K562 (cell line): ENCODE data around the gene CRIM1. TPM values are rescaled to one million over a fixed set of nuclear protein-coding genes. Genes with fewer than 3 reads are reported as not detected.

Experiments
- ATAC-seq: fragments of 200-7000 bp; cut with Tn5 transposase; 3 replicates; pipeline ENCODE4 v1.9.1; 2020; ENCODE audit warnings: moderate library complexity
- BruUV-seq: library from RNA; stranded (reverse); fragments of 400-500 nt; replicated peaks from 2 replicates; lab custom pipeline; 2021; lab: Mats Ljungman, UMichigan
- CTCF ChIA-PET: fragments of 300-600 bp; formaldehyde crosslinking; extraction: SDS; loops from one replicate; lab custom pipeline; 2021; ENCODE audit warnings: low intra/inter-chr PET ratio; lab: Yijun Ruan, JAX
- POLR2A ChIA-PET: fragments of 300-600, 350-650 bp; sonication (Branson Sonifier 250); formaldehyde crosslinking; extraction: SDS; loops from one replicate; lab custom pipeline; 2021; ENCODE audit warnings: antibody characterized with exemption, inconsistent platforms; lab: Yijun Ruan, JAX
- DNase-seq, 4 experiments: peaks; one replicate each; pipeline versions ENCODE4 v3.0.0 to v3.0.0-alpha.2; 2011 to 2018; ENCODE audit warnings: low spot score in 3 of 4, mixed read lengths in 3 of 4; ENCODE audit errors: extremely low read depth in 1 of 4
- FAIRE-seq: peaks from 2 replicates; lab custom pipeline; 2011; peaks lifted over from hg19 to GRCh38; lab: Jason Lieb, UNC
- H2AFZ ChIP-seq: 2 replicates; pipeline ENCODE4 v1.6.0; 2011; ENCODE audit warnings: low read depth, low read length, control low read depth, inconsistent platforms
- H3K27ac ChIP-seq: fragments of 200-600 bp; 3 replicates; pipeline ENCODE4 v1.8.0; 2011; ENCODE audit warnings: low read depth, mild to moderate bottlenecking, control low read depth, inconsistent platforms, low read length, moderate library complexity, mixed read lengths; ENCODE audit errors: extremely low read depth
- H3K27me3 ChIP-seq, 2 experiments: fragments of 300-600 bp in 1 of 2; 2 replicates in 1 of 2; 3 replicates in 1 of 2; pipeline versions ENCODE4 v1.6.0 to v1.8.0; 2011; ENCODE audit warnings: inconsistent platforms in 2 of 2, low read length in 2 of 2, mild to moderate bottlenecking in 1 of 2, mixed read lengths in 1 of 2, moderate library complexity in 1 of 2; ENCODE audit not compliant: control insufficient read depth in 2 of 2, insufficient read depth in 2 of 2
- H3K36me3 ChIP-seq: fragments of 300-600 bp; 3 replicates; pipeline ENCODE4 v1.8.0; 2011; ENCODE audit warnings: mild to moderate bottlenecking, low read length, inconsistent platforms; ENCODE audit not compliant: control insufficient read depth, insufficient read depth
- H3K4me1 ChIP-seq, 2 experiments: fragments of 200-600 bp in 1 of 2; replicated peaks in 1 of 2; 2 replicates in 1 of 2; 3 replicates in 1 of 2; pipeline versions ENCODE4 v1.5.1 to v1.8.0; 2011; ENCODE audit warnings: inconsistent platforms in 2 of 2, low read length in 2 of 2, mild to moderate bottlenecking in 1 of 2, mixed read lengths in 1 of 2, moderate library complexity in 1 of 2; ENCODE audit not compliant: control insufficient read depth in 2 of 2, insufficient read depth in 2 of 2
- H3K4me2 ChIP-seq: 2 replicates; pipeline ENCODE4 v1.6.1; 2011; ENCODE audit warnings: low read length, control low read depth, inconsistent platforms, mixed read lengths; ENCODE audit not compliant: insufficient read depth
- H3K4me3 ChIP-seq: fragments of 200-600 bp; sonication (generic), shearing (Covaris generic); 2 replicates; pipeline ENCODE4 v1.5.1; 2016; ENCODE audit warnings: control low read depth, inconsistent platforms
- H3K79me2 ChIP-seq: fragments of 200-600 bp; 3 replicates; pipeline ENCODE4 v1.8.0; 2011; ENCODE audit warnings: low read length, inconsistent platforms; ENCODE audit not compliant: control insufficient read depth, insufficient read depth
- H3K9ac ChIP-seq, 2 experiments: 2 replicates each; pipeline versions ENCODE4 v1.6.0 to v1.6.1; 2011; ENCODE audit warnings: low read depth in 2 of 2, low read length in 2 of 2, control low read depth in 1 of 2, inconsistent platforms in 1 of 2, mild to moderate bottlenecking in 1 of 2, mixed read lengths in 1 of 2; ENCODE audit not compliant: insufficient read depth in 1 of 2
- H3K9me1 ChIP-seq: one replicate; pipeline ENCODE4 v1.6.0; 2011; ENCODE audit warnings: inconsistent platforms, mild to moderate bottlenecking, low read length, moderate library complexity; ENCODE audit not compliant: control insufficient read depth, insufficient read depth
- H3K9me3 ChIP-seq: replicated peaks from 2 replicates; pipeline ENCODE4 v1.5.1; 2011; ENCODE audit warnings: low read depth, low read length, inconsistent platforms; ENCODE audit not compliant: control insufficient read depth, insufficient read depth
- H4K20me1 ChIP-seq: replicated peaks from 2 replicates; pipeline ENCODE4 v1.6.1; 2011; ENCODE audit warnings: low read length, inconsistent platforms, mixed read lengths; ENCODE audit not compliant: control insufficient read depth, insufficient read depth
- E2F3 ChIP-seq: fragments of 250-450 bp; sonication (Bioruptor Pico); IDR thresholded peaks from 2 replicates; pipeline ENCODE4 v1.4.0; 2020; ENCODE audit warnings: mild to moderate bottlenecking
- FOSL1 ChIP-seq: fragments of 200-800 bp; sonication (Bioruptor generic); conservative IDR thresholded peaks from 2 replicates; pipeline ENCODE4 v1.6.1; 2016; ENCODE audit warnings: missing genetic modification characterization, missing compliant biosample characterization
- KLF10 ChIP-seq: fragments of 250-450 bp; sonication (Bioruptor Pico); IDR thresholded peaks from 2 replicates; pipeline ENCODE4 v1.6.1; 2021; ENCODE audit warnings: matching md5 sums
- ZBTB7A ChIP-seq: IDR thresholded peaks from 2 replicates; pipeline ENCODE4 v1.6.1; 2011; ENCODE audit warnings: low read depth, mild to moderate bottlenecking, low read length, moderate library complexity, borderline replicate concordance; ENCODE audit not compliant: control insufficient read depth
- ZNF583 ChIP-seq: fragments of 250-450 bp; sonication (Bioruptor Pico); IDR thresholded peaks from 2 replicates; pipeline ENCODE4 v1.4.0; 2020
- WGBS: fragments of 100-300 bp; shearing (Covaris generic); methylation state at CpG from one replicate; pipeline ENCODE4 v1.1.6; 2016; ENCODE audit warnings: low coverage, mixed read lengths; ENCODE audit not compliant: insufficient coverage; ENCODE audit errors: missing lambda C conversion rate; 5-methylcytosine and 5-hydroxymethylcytosine counted together
- in situ Hi-C: fragments of 300-500 bp; cut with MboI; formaldehyde crosslinking; loops from 4 replicates; pipeline ENCODE4 v1.15.0; 2018; ENCODE audit warnings: inconsistent platforms, mixed read lengths
- intact Hi-C: fragments of 100-400 bp; cut with micrococcal nuclease; formaldehyde crosslinking; loops from 2 replicates; pipeline ENCODE4 v1.14.2; 2022
- polyA plus RNA-seq, 8 experiments: library from polyadenylated mRNA; depleted of rRNA in 4 of 8; stranded (reverse) in 5 of 8; unstranded in 3 of 8; fragments of >200 nt; fragmentation: Nextera tagmentation in 2 of 8; fragmentation: Illumina TruSeq in 1 of 8; extraction: Ambion mirVana in 2 of 8; extraction: Trizol in 1 of 8; gene quantifications; 2 replicates each; pipeline versions ENCODE4 v1.2.1 to v1.2.3, GENCODE V29; 2011 to 2014; ENCODE audit warnings: inconsistent platforms in 1 of 8, missing spikeins in 1 of 8
- total RNA-seq, 7 experiments: library from RNA; depleted of rRNA in 6 of 7; stranded (reverse); fragments of >200 nt in 6 of 7; fragmentation: Illumina TruSeq in 2 of 7; extraction: Trizol in 2 of 7; gene quantifications; 2 replicates each; pipeline versions ENCODE4 v1.2.1 to v1.2.3, GENCODE V29; 2011 to 2021; ENCODE audit warnings: low replicate concordance in 1 of 7

CRIM1 gene
- total and polyA plus RNA-seq, 9 of the 15 experiments (the other 6 are each of a cell fraction or from before 2014, with no cell fraction given): 0.01 to 0.36 (median 0.06) TPM; not detected in 1

- H3K4me3 ChIP-seq: no peak overlapping the region
- no peaks in the 10 kb centered on the region for H3K9me3 ChIP-seq
- H3K4me1 ChIP-seq: peaks cover 0 to 10% of the 10 kb centered on the region in 2 experiments; a peak in 4 of 5 replicates
- H3K27me3 ChIP-seq: peaks cover 0 to 4% of the 10 kb centered on the region in 2 experiments; a peak in 1 of 5 replicates
- H4K20me1 ChIP-seq: no peaks in the 10 kb centered on the region
- intact Hi-C loops (no loop called here), in situ Hi-C loops (no loop called here)
- ATAC-seq: no peak
- CTCF ChIA-PET: no interaction called here
- H3K79me2 ChIP-seq: no peaks in the 10 kb centered on the region
- no peak overlapping the region for H2AFZ ChIP-seq
- 5% methylated on average over 17 of the region's 17 CpGs for WGBS
- H3K4me2 ChIP-seq: no peak overlapping the region
- no peak overlapping the region for H3K9ac ChIP-seq
- no TSS peak for BruUV-seq
- H3K36me3 ChIP-seq: no peaks in the 10 kb centered on the region
- no peak for FAIRE-seq
- DNase-seq: no peak
- no peak overlapping the region for H3K27ac ChIP-seq
- H3K9me1 ChIP-seq: no peaks in the 10 kb centered on the region
- TF ChIP-seq E2F3 (no peak), FOSL1 (tag) (no peak), ZNF583 (no peak), ZBTB7A (no peak), KLF10 (CRISPR knock-in tag) (no peak)
- POLR2A ChIA-PET: interaction anchor here (0.6 to 1.9 kb wide), 3 partner anchors 29 to 200 kb away, joined by 3 to 5 read pairs (median 4); no protein-coding TSS in a partner anchor
These were observed 100.9 kb downstream of the CRIM1 start for GRCh38 chr2:36456227-36457175.
